ENCODE data around the gene LCOR. TPM values are rescaled to one million over a fixed set of nuclear protein-coding genes. Genes with fewer than 3 reads are reported as not detected.
A peak's percentile ranks its signal among the peaks of the same experiment; 100 is the strongest.

The LCOR gene
- total RNA-seq, 1 donor: 58.7 TPM

DNA sequence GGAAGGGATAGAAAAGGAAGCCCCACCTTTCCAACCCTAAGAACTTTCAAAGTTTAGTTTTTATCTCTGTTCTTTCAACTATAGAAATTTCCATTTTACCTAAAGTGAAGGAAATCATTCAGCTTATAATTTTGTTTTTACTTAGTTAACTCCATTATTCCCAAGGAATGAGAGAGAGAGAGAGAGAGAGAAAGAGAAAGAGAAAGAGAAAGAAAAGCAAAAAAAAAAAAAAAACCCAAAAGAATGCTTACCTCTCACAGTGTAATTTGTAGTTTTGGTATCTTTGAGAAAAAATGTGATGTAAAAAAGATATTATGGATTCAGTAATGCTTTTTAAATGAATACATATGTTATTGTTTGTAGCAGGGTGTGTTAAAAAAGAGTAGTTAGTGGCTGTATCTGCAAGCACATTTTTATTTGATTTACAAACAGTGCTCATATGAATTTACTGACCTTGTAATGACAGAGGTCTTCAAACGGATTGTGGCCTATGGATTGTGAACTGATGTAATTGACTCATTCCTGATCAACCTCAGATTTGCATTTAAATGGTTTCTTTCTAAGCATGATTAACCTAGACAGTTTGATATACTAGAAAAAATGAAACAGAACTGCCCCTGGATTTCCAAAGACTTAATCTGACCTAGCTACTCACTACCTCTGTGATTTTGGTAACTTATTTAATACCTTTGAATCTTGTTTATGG lies 64.9 kb downstream of the LCOR start:
- no peak for DNase-seq (ENCODE audit: low read depth)
- no peak for TF ChIP-seq CTCF (IDR thresholded peaks at IDR 0.05; ENCODE audit: insufficient read depth, low read depth, low read length)
- H3K4me3 ChIP-seq (ENCODE audit: low read depth, low read length): no peak overlapping the region

DNA sequence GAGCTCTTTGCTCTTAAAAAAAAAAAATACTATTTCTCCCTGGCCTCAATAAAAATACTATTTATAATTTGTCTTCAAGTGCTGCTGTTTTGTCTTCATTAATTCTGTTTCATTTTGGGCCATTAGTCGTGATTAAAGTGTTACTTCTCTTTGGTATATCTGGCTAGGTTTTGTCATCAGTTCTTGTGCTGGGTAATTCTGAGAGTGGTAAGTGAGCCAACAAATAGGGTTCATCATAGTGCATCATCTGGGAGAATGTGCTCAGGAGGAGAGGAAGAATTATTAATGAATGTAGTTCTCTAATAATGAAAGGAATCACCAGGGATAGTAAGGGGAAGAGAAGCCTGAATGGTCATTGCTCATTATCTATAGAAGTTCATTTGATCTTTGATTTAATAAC lies 70.0 kb downstream of the LCOR start:
- no peak for DNase-seq (ENCODE audit: low read depth)
- no peak for TF ChIP-seq CTCF (IDR thresholded peaks at IDR 0.05; ENCODE audit: insufficient read depth, low read depth, low read length)

DNA sequence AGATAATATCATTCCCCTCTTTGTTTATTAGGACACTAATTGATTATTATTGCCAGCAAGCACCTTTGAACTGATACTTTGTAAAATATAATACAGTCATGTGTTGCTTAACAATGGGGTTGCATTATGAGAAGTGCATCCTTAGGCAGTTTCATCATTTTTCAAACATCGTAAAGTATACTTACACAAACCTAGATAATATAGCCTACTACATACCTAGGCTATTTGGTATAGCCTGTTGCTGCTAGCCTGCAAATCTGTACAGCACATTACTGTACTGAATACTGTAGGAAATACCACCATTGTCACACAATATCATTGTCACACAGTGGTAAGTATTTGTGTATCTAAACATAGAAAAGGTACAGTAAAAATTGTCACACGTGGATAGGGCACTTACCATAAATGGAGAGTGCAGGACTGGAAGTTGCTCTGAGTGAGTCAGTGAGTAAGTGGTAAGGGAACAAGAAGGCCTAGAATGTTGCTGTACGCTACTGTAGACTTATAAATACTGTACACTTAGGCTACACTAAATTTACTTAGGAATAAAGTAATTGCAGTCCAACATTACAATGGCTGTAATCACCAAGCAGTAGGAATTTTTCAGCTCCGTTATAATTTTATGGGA lies 70.7 kb downstream of the LCOR start:
- no peak overlapping the region for H3K4me3 ChIP-seq (ENCODE audit: low read depth, low read length)
- DNase-seq (ENCODE audit: low read depth): peak; percentile 33
- no peak for TF ChIP-seq CTCF (IDR thresholded peaks at IDR 0.05; ENCODE audit: insufficient read depth, low read depth, low read length)

More for the DNA sequence above, 70.0 kb downstream of the LCOR start:
- no peak overlapping the region for H3K4me3 ChIP-seq (ENCODE audit: low read depth, low read length)

DNA sequence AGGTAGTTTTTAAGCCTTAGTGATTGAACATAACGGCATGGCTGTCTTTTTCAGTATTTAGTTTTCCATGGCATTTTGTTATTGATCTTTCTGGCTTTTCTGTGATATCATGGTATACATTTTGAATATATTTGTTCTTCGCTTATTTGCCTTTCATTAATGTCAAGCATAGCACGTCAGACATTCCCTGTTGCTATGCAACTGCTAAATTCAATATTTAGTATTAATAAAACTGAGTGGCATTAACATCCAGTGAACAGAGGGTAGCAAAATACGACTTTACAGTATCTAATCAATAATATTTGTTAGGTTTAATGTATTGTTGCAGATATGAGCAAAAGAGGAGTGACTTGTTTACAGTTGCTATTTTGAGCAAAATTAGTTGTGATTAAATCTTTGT lies 72.5 kb downstream of the LCOR start:
- DNase-seq (ENCODE audit: low read depth): no peak
- TF ChIP-seq CTCF (IDR thresholded peaks at IDR 0.05; ENCODE audit: insufficient read depth, low read depth, low read length): no peak

DNA sequence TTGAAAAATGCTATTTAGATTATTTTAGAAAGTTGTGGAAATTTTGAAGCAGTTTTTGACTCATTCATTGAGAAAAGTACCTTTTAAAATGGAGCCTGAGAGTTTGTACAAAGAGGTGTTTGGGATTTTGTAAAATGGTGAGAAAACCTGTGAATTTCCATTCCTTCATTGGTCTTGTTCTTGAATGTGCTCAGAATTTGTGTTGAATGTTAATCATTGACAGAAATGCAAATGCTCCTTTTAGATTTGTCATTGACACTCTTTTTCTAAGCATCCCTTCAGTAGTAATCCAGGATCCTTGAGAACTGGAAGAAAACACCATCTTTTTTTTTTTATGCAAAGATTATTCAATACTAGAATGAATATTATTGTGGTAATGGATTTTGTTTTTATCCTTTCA lies 74.8 kb downstream of the LCOR start:
- TF ChIP-seq CTCF (IDR thresholded peaks at IDR 0.05; ENCODE audit: insufficient read depth, low read depth, low read length): no peak
- no peak overlapping the region for H3K4me3 ChIP-seq (ENCODE audit: low read depth, low read length)
- DNase-seq (ENCODE audit: low read depth): no peak

More for the DNA sequence above, 72.5 kb downstream of the LCOR start:
- no peak overlapping the region for H3K4me3 ChIP-seq (ENCODE audit: low read depth, low read length)

- H3K4me3 ChIP-seq (ENCODE audit: low read depth, low read length): no peak overlapping the region
- peak; percentile 70 for TF ChIP-seq CTCF (IDR thresholded peaks at IDR 0.05; ENCODE audit: insufficient read depth, low read depth, low read length)
- DNase-seq (ENCODE audit: low read depth): peak; percentile 47
These were observed 78.6 kb downstream of the LCOR start for GRCh38 chr10:96910488-96911395.

All from fibroblast of villous mesenchyme (primary cell).